H1 (cell line): Measurements from ENCODE around the gene NFX1. TPM values are rescaled to one million over a fixed set of nuclear protein-coding genes. Genes with fewer than 3 reads are reported as not detected.

Source experiments
- EP300 ChIP-seq, 2 experiments: IDR thresholded peaks; 1 replicate in 1 of 2; 2 replicates in 1 of 2; pipeline ENCODE4 v1.6.1; 2011 to 2012; ENCODE audit warnings: low read depth in 2 of 2, low read length in 2 of 2, mild to moderate bottlenecking in 2 of 2, borderline replicate concordance in 1 of 2, inconsistent platforms in 1 of 2, moderate library complexity in 1 of 2
- SAP30 ChIP-seq: fragments of 300-600 bp; sonication (generic); IDR thresholded peaks from 2 replicates; pipeline ENCODE4 v1.7.1; 2012; ENCODE audit warnings: low read length, moderate library complexity, mild to moderate bottlenecking, inconsistent platforms; ENCODE audit not compliant: insufficient read depth, insufficient replicate concordance
- TCF12 ChIP-seq: IDR thresholded peaks from 2 replicates; pipeline ENCODE4 v1.6.1; 2011; ENCODE audit warnings: low read depth, mild to moderate bottlenecking, low read length
- TEAD4 ChIP-seq: IDR thresholded peaks from 2 replicates; pipeline ENCODE4 v1.6.1; 2012; ENCODE audit warnings: low read depth, low read length, inconsistent platforms, mixed read lengths
- polyA plus RNA-seq, 7 experiments: library from polyadenylated mRNA; depleted of rRNA in 3 of 7; stranded (reverse) in 5 of 7; unstranded in 2 of 7; fragments of >200 nt in 5 of 7; fragments of 200-250 nt in 2 of 7; gene quantifications; 1 replicate in 5 of 7; 2 replicates in 1 of 7; 4 replicates in 1 of 7; pipeline versions ENCODE4 v1.2.1 to v1.2.3, GENCODE V29; 2011 to 2013; ENCODE audit warnings: missing spikeins in 2 of 7, mixed read lengths in 2 of 7
- total RNA-seq: library from RNA; stranded (reverse); fragmentation: NEBNext Ultra II Directional; extraction: Animal tissue kit (Norgen Biotek cat#: 25700); gene quantifications from 2 replicates; pipeline ENCODE4 v1.2.1, GENCODE V29; 2021

The NFX1 gene
- total and polyA plus RNA-seq, 2 of the 8 experiments (the other 6 are each of a cell fraction or from before 2014, with no cell fraction given): 19.4 to 28.4 TPM

DNA sequence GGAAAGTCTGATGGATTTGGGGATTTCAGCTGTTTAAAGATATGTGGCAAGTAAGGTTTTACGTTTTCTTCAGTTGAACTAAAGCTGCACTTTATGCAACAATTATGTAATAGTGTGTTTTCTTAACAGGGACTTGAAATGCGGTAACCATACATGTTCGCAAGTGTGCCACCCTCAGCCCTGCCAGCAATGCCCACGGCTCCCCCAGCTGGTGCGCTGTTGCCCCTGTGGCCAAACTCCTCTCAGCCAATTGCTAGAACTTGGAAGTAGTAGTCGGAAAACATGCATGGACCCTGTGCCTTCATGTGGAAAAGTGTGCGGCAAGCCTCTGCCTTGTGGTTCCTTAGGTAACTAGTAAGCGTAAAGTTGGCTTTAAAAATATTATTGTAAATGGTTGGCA lies 28.5 kb downstream of the NFX1 start (continued):
- no peak for TF ChIP-seq SAP30
- TF ChIP-seq EP300 (IDR thresholded peaks at IDR 0.05; ENCODE audit: borderline replicate concordance in 1 of 2, low read depth in 2 of 2, low read length in 2 of 2): no peak
- TF ChIP-seq TCF12: no peak
- no peak for TF ChIP-seq TEAD4
